Gastroesophageal sphincter (tissue), 4 donors: ENCODE data around the gene SF1. TPM values are rescaled to one million over a fixed set of nuclear protein-coding genes. Genes with fewer than 3 reads are reported as not detected.

Source experiments
- ATAC-seq: fragments of 150-250 bp; one replicate; pipeline ENCODE4 v1.9.1; 2016; ENCODE audit warnings: mild to moderate bottlenecking, moderate library complexity
- H3K27ac ChIP-seq, 4 donors: fragments of 200-600 bp; sonication (generic) in 3 of 4; 1 replicate in 3 of 4; 2 replicates in 1 of 4; pipeline ENCODE4 v1.5.1; 2016 to 2019
- H3K27me3 ChIP-seq: fragments of 200-600 bp; sonication (generic); one replicate; pipeline ENCODE4 v1.5.1; 2019
- H3K36me3 ChIP-seq, 2 donors: fragments of 200-600 bp; sonication (generic); one replicate each; pipeline ENCODE4 v1.5.1; 2019; ENCODE audit warnings: control low read depth in 1 of 2
- H3K4me1 ChIP-seq, 3 donors: fragments of 200-600 bp; sonication (generic); 1 replicate in 2 of 3; 2 replicates in 1 of 3; pipeline ENCODE4 v1.5.1; 2016 to 2019; ENCODE audit warnings: control low read depth in 2 of 3
- H3K4me3 ChIP-seq, 2 donors: fragments of 200-600 bp; sonication (generic); one replicate each; pipeline ENCODE4 v1.5.1; 2019; ENCODE audit warnings: mild to moderate bottlenecking in 1 of 2, moderate library complexity in 1 of 2
- H3K9me3 ChIP-seq, 3 donors: fragments of 200-600 bp; sonication (generic); one replicate each; pipeline ENCODE4 v1.5.1; 2017 to 2019; ENCODE audit warnings: control low read depth in 2 of 3
- EP300 ChIP-seq: sonication (generic); formaldehyde crosslinking; IDR thresholded peaks from one replicate; pipeline ENCODE4 v1.6.1; 2017; ENCODE audit warnings: antibody characterized with exemption, mild to moderate bottlenecking
- POLR2A ChIP-seq, 2 donors: fragments of 450-650 bp; IDR thresholded peaks; one replicate each; pipeline ENCODE4 v1.6.1; 2017; ENCODE audit warnings: antibody characterized with exemption in 2 of 2, mild to moderate bottlenecking in 2 of 2, moderate library complexity in 1 of 2
- POLR2AphosphoS5 ChIP-seq: sonication (generic); formaldehyde crosslinking; IDR thresholded peaks from one replicate; pipeline ENCODE4 v1.6.1; 2017; ENCODE audit warnings: antibody characterized with exemption
- WGBS, 2 donors: methylation state at CpG; one replicate each; pipeline ENCODE4 v1.1.5; 2018; ENCODE audit warnings: low coverage in 1 of 2; 5-methylcytosine and 5-hydroxymethylcytosine counted together
- total RNA-seq, 4 donors: library from RNA; depleted of rRNA; stranded (reverse); fragments of >200 nt; gene quantifications; one replicate each; pipeline ENCODE4 v1.1.0, GENCODE V29; 2016
- TF ChIP-seq, protein P1 (sequence below), 4 experiments: fragments of 200-600 bp in 2 of 4; fragments of 450-650 bp in 2 of 4; sonication (generic) in 1 of 4; IDR thresholded peaks; one replicate each; pipeline ENCODE4 v1.5.1; 2017 to 2019; ENCODE audit warnings: antibody characterized with exemption in 4 of 4, mild to moderate bottlenecking in 2 of 4, moderate library complexity in 2 of 4

The SF1 gene
- total RNA-seq, 4 donors from 2014 or later: 187 to 314 (median 253) TPM

DNA sequence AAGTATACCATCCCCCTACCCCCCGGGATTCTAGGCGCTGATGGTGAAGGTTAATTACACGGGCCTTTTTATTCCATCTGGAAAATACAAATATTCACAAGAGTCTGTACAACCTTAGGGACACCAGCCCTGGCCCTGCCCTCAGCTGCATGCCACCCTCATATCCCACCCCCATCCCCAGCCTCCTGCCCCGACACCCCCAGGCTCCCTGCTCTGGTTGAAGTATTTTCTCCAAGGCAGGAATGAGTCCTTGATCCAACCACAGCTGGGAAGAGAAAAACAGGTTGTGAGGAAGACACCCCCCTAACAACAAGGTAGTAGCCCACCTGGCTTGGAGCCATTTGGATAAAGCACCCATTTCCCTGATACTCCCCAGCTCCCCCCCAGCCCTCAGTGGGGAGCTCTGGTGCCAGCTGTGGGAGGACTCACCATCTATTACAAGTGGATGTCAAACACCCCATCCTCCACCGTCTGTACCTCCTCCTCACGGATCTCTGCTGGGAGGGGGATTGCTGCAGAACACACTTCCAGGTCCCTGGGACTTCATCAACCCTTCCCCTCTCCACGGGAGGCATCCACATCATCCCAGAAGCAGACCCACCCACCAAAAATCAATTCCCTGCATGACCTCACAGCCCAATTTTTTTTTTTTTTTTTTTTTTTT, 51.3 kb downstream of the SF1 start:
- TF ChIP-seq, protein P1, sequence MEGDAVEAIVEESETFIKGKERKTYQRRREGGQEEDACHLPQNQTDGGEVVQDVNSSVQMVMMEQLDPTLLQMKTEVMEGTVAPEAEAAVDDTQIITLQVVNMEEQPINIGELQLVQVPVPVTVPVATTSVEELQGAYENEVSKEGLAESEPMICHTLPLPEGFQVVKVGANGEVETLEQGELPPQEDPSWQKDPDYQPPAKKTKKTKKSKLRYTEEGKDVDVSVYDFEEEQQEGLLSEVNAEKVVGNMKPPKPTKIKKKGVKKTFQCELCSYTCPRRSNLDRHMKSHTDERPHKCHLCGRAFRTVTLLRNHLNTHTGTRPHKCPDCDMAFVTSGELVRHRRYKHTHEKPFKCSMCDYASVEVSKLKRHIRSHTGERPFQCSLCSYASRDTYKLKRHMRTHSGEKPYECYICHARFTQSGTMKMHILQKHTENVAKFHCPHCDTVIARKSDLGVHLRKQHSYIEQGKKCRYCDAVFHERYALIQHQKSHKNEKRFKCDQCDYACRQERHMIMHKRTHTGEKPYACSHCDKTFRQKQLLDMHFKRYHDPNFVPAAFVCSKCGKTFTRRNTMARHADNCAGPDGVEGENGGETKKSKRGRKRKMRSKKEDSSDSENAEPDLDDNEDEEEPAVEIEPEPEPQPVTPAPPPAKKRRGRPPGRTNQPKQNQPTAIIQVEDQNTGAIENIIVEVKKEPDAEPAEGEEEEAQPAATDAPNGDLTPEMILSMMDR (IDR thresholded peaks at IDR 0.05): no peak
- no peak for TF ChIP-seq EP300
- no peak for TF ChIP-seq POLR2AphosphoS5
- H3K27me3 ChIP-seq: peaks cover 10% of the 10 kb centered on the region
- no peak for ATAC-seq
- peaks cover 0 to 49% of the 10 kb centered on the region in 2 donors for H3K36me3 ChIP-seq
- WGBS, 2 donors: 56 to 72% methylated on average over 5 to 6 of the region's 7 CpGs
- peaks cover 0 to 13% (median 4%) of the 10 kb centered on the region in 3 donors for H3K4me1 ChIP-seq
- no peaks in the 10 kb centered on the region for H3K9me3 ChIP-seq
- H3K4me3 ChIP-seq: no peak overlapping the region
- no peak overlapping the region for H3K27ac ChIP-seq

DNA sequence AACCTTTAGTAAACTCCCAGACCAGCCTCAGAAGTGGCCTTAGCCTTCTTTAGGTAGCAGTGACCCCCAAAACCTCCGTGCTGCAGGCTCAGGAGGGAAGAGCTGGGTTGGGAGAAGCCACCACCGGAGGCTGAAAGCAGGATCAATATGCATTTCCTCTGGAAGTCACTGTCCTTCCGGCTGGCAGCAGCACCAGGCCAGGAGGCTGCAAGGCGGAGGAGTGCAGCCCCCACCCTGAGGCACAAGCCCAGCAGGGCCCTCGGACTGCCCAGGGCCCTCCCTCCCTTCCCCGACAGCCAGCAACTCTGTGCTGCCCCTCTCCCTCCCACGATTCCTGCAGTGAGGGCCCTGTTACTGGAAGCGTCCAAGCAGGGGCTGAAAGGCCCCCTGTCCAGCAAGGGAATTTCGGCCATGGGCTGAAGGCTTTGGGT, 52.1 kb downstream of the SF1 start:
- no peak overlapping the region for H3K27ac ChIP-seq
- no peak overlapping the region for H3K4me3 ChIP-seq
- peaks cover 18% of the 10 kb centered on the region for H3K27me3 ChIP-seq
- TF ChIP-seq, protein P1 (IDR thresholded peaks at IDR 0.05): no peak
- TF ChIP-seq POLR2A (IDR thresholded peaks at IDR 0.05): no peak
- no peak for TF ChIP-seq EP300
- TF ChIP-seq POLR2AphosphoS5: no peak
- peaks cover 0 to 13% (median 4%) of the 10 kb centered on the region in 3 donors for H3K4me1 ChIP-seq
- ATAC-seq: no peak
- no peaks in the 10 kb centered on the region for H3K9me3 ChIP-seq
- H3K36me3 ChIP-seq: peaks cover 0 to 41% of the 10 kb centered on the region in 2 donors
- WGBS, 2 donors: no CpG with 5 or more reads among the region's 9 CpGs

DNA sequence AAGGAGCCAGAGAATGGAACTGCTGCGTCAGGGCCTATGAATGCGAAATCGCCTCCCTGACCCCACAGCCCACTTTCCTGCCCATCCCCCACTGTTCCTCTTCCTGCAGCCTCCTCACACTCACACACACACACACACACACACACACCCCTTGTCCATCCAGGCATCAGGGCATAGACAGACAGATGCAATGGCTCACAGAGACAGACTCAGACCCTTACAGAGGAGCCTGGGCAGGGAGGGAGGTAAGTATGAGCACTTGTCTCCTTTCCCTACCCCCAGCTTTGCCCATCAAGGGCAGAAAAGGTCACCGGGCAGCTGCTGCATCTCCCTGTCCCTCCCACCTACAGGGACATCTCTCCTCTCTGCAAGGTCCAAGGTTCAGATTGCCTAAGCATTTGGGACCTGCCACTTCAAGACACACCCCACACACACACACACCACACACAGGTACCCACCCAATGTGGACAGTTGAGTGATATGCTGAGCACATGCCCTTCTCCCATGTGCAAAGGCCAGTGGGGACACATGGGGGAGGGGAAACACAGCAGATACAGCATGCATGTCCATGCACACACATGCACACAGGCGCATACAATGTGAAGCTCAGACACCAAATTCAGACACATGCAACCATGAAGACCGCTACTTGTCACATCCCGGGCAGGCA, 53.3 kb downstream of the SF1 start:
- no peaks in the 10 kb centered on the region for H3K9me3 ChIP-seq
- peaks cover 0 to 12% (median 4%) of the 10 kb centered on the region in 3 donors for H3K4me1 ChIP-seq
- H3K27me3 ChIP-seq: peaks cover 30% of the 10 kb centered on the region
- 59% methylated on average over 5 of the region's 7 CpGs; no CpG with 5 or more reads in 1 of the 2 donors for WGBS, 2 donors
- H3K36me3 ChIP-seq: peaks cover 0 to 32% of the 10 kb centered on the region in 2 donors
- no peak for ATAC-seq
- no peak overlapping the region for H3K27ac ChIP-seq
- no peak for TF ChIP-seq POLR2AphosphoS5
- no peak for TF ChIP-seq POLR2A (IDR thresholded peaks at IDR 0.05)
- TF ChIP-seq EP300: no peak
- TF ChIP-seq, protein P1 (IDR thresholded peaks at IDR 0.05): no peak
- no peak overlapping the region for H3K4me3 ChIP-seq

DNA sequence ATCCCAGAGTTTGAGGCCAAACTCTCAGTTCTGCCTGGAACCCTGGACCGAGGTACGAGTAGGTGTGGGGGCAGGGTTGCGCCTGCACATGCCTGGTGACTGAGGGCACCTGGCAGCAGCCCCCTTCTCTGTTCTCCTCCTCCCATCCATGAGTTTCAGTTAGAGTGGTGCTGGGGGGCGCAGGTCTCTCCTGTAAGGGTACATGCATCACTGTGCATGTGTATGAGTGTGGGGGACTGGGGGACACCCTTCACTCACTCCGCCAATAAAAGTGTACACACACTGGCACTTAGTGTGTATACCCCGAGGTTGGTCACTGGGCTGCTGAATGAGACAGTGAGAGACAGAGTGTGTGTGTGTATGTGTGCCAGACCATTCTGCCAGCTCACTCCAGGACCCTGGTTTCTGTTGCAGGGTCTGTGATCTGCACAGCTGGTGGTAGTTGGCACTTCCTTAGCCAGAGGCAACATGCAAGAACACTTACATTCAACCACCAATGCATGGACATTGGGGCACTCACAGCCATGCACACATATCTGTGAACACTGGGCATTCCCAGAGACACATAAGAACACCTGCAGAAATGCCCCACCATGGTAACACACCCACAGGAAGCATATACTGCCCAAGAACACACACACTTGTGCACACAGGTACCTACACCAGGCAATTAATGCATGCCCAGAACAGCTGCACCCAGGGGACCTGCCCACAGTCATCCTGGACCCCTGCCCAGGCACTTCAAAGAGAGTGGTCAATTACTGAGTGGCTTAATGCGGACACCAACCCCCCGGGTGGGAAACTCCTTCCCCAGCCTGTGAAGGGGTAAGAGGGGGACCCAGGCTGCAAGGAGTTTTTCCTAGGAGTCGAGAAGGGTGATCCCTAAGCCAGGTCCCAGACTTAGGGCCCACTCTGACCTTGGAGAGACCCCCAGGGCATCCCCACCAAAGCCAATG, 54.2 kb downstream of the SF1 start:
- WGBS, 2 donors: 50 to 100% methylated on average over 1 to 2 of the region's 9 CpGs
- peaks cover 0 to 8% (median 4%) of the 10 kb centered on the region in 3 donors for H3K4me1 ChIP-seq

More for the DNA sequence above, 54.2 kb downstream of the SF1 start:
- ATAC-seq: no peak
- H3K9me3 ChIP-seq: no peaks in the 10 kb centered on the region
- TF ChIP-seq EP300 (no peak), POLR2A (IDR thresholded peaks at IDR 0.05) (no peak), POLR2AphosphoS5 (no peak)
- TF ChIP-seq, protein P1 (IDR thresholded peaks at IDR 0.05): no peak
- peaks cover 0 to 30% of the 10 kb centered on the region in 2 donors for H3K36me3 ChIP-seq
- no peak overlapping the region for H3K4me3 ChIP-seq
- H3K27me3 ChIP-seq: peaks cover 39% of the 10 kb centered on the region
- no peak overlapping the region for H3K27ac ChIP-seq
